ENCODE results near the gene ISG15.

ISG15 gene

GRCh38 chr1:998745-998994 lies 14.6 kb upstream of the ISG15 start:
- H3K4ac ChIP-seq (ENCODE audit: low read depth, low read length), result no peak overlapping the region
- H4K91ac ChIP-seq (ENCODE audit: low read depth, low read length), result peak overlapping the region; percentile 41
- H3K79me2 ChIP-seq (ENCODE audit: control insufficient read depth, insufficient read depth, low read length, poor library complexity), result peaks cover 3% of the 10 kb centered on the region
- H3K79me1 ChIP-seq (ENCODE audit: low read length), result peaks cover 24% of the 10 kb centered on the region
- H3K4me3 ChIP-seq (ENCODE audit: low read depth, low read length), result peak overlapping the region; percentile 73
- no peak overlapping the region for H3K18ac ChIP-seq (ENCODE audit: low read length)
- no peak overlapping the region for H2BK120ac ChIP-seq (ENCODE audit: insufficient read depth, low read length, poor library complexity)
- H3K27ac ChIP-seq (ENCODE audit: low read depth, low read length), result no peak overlapping the region
- peak overlapping the region; percentile 67 for H3K4me2 ChIP-seq (ENCODE audit: low read length)
- no CpG with 5 or more reads among the region's 27 CpGs for WGBS (ENCODE audit: extremely low coverage, insufficient coverage, insufficient read length)
- peak overlapping the region; percentile 15 for H2AFZ ChIP-seq (ENCODE audit: insufficient read depth, low read length, poor library complexity)
- H3K23ac ChIP-seq (ENCODE audit: low read length), result no peak overlapping the region
- H2AK5ac ChIP-seq (ENCODE audit: low read length), result no peak overlapping the region
- H4K8ac ChIP-seq (ENCODE audit: low read depth, low read length), result no peak overlapping the region
- peaks cover 1% of the 10 kb centered on the region for H3K9me3 ChIP-seq (ENCODE audit: insufficient read depth, low read depth, low read length)
- no peak overlapping the region for H2BK12ac ChIP-seq (ENCODE audit: low read length)
- peaks cover 29% of the 10 kb centered on the region for H3K27me3 ChIP-seq (ENCODE audit: insufficient read depth, low read length)
- no peak overlapping the region for H4K12ac ChIP-seq (ENCODE audit: low read depth, low read length)
- H3K14ac ChIP-seq (ENCODE audit: low read length), result no peak overlapping the region
- no peak overlapping the region for H2BK5ac ChIP-seq (ENCODE audit: low read depth, low read length, poor library complexity)
- H3K9ac ChIP-seq (ENCODE audit: low read length), result no peak overlapping the region
- peaks cover 0 to 2% of the 10 kb centered on the region in 2 experiments for H3K36me3 ChIP-seq (ENCODE audit: control insufficient read depth in 1 of 2, insufficient read depth in 2 of 2, low read length in 2 of 2)
- DNase-seq, result no peak
- H3K4me1 ChIP-seq (ENCODE audit: control insufficient read depth in 1 of 2, insufficient read depth in 2 of 2, low read length in 2 of 2), result peaks cover 22 to 29% of the 10 kb centered on the region in 2 experiments

DNA sequence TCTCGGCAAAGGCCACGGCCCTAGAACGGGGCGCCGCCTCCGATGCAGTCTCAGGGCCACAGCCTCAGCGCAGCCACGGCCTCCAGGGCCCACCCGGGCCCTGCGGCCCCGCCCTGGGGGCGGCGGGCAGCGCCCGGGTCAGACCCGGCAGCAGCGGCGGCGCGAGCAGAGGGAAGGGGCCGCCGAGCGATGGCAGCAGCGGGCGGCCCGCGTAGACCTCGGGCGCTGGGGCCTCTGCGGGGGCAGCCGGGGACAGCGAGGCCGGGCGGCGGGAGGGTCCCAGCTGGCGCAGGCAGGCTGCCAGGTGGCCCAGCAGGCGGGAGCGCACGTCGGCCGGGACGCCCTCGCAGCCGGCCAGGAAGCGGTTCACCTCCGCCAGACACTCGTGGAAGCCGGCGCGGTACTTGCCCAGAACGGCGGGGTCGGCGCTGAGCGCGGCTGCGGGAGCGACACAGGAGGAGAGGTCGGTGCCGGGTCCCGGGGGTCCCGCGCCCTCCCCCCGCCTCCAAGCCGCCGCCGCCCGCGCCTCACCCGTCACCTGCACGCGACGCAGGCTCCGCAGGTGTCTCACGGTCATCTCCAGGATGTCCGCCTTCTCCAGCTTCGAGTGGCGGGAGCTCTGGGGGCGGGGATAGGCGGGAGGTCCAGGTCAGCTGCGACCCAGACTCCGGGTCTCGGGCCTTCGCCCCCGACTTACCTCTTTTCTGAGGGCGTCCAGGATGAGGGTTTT lies 14.1 kb upstream of the ISG15 start:
- Histone ChIP-seq H4K12ac (ENCODE audit: low read depth, low read length) (peak overlapping the region; percentile 37), H3K4me1 (ENCODE audit: control insufficient read depth in 1 of 2, insufficient read depth in 2 of 2, low read length in 2 of 2) (peaks cover 22 to 30% of the 10 kb centered on the region in 2 experiments), H3K4ac (ENCODE audit: low read depth, low read length) (peak overlapping the region; percentile 32), H3K14ac (ENCODE audit: low read length) (peak overlapping the region; percentile 81), H2AK5ac (ENCODE audit: low read length) (peak overlapping the region; percentile 36), H3K36me3 (ENCODE audit: control insufficient read depth in 1 of 2, insufficient read depth in 2 of 2, low read length in 2 of 2) (peaks cover 0 to 2% of the 10 kb centered on the region in 2 experiments), H2BK12ac (ENCODE audit: low read length) (peak overlapping the region; percentile 14), H2BK5ac (ENCODE audit: low read depth, low read length, poor library complexity) (no peak overlapping the region), H2AFZ (ENCODE audit: insufficient read depth, low read length, poor library complexity) (peak overlapping the region; percentile 15), H3K79me1 (ENCODE audit: low read length) (peaks cover 24% of the 10 kb centered on the region), H4K91ac (ENCODE audit: low read depth, low read length) (peak overlapping the region; percentile 88), H3K18ac (ENCODE audit: low read length) (peak overlapping the region; percentile 85), H3K4me2 (ENCODE audit: low read length) (peak overlapping the region; percentile 67), H3K79me2 (ENCODE audit: control insufficient read depth, insufficient read depth, low read length, poor library complexity) (peaks cover 3% of the 10 kb centered on the region), H3K9me3 (ENCODE audit: insufficient read depth, low read depth, low read length) (peaks cover 1% of the 10 kb centered on the region), H3K27me3 (ENCODE audit: insufficient read depth, low read length) (peaks cover 28% of the 10 kb centered on the region), H3K27ac (ENCODE audit: low read depth, low read length) (no peak overlapping the region), H4K8ac (ENCODE audit: low read depth, low read length) (peak overlapping the region; percentile 67), H3K23ac (ENCODE audit: low read length) (no peak overlapping the region), H2BK120ac (ENCODE audit: insufficient read depth, low read length, poor library complexity) (peak overlapping the region; percentile 15), H3K4me3 (ENCODE audit: low read depth, low read length) (peak overlapping the region; percentile 73), H3K9ac (ENCODE audit: low read length) (no peak overlapping the region)
- WGBS (ENCODE audit: extremely low coverage, insufficient coverage, insufficient read length), result no CpG with 5 or more reads among the region's 86 CpGs
- DNase-seq, result peak in 1 of 2 donors; percentile 42

DNA sequence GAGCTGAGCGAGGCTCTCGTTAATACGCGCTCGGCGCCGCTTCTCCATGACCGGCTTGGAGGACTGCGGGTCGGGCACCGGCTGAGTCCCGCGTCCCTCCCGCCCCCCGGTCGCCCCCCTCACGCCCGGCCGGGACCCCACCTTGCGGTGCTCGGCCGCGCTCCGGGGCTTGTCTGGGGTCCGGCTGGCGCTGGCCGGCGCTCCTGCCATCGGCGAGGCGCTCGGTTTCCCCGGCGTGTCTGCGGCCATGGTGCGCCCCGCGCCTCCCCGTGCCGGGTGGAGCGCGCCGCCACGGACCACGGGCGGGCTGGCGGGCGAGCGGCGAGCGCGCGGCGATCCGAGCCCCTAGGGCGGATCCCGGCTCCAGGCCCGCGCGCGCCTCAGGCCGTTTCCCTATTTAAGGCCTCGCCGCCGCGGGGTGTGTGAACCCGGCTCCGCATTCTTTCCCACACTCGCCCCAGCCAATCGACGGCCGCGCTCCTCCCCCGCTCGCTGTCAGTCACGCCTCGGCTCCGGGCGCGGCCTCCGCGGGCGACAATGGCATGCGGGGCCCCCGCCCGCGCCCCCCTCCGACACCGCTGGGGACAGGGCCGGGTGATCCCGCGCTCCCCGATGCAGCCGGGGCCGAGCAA lies 13.5 kb upstream of the ISG15 start, which contains the start of gene HES4:
TSS of gene HES4 (minus strand) at position 373 of the 632 bp plus-strand sequence. CDS start at position 249, 124 bp downstream.
- Histone ChIP-seq H3K4ac (ENCODE audit: low read depth, low read length) (peak within 1 kb of the TSS; percentile 61), H3K79me2 (ENCODE audit: control insufficient read depth, insufficient read depth, low read length, poor library complexity) (peaks cover 3% of the 10 kb centered on the region), H2AK5ac (ENCODE audit: low read length) (peak within 1 kb of the TSS; percentile 46), H3K9ac (ENCODE audit: low read length) (peak within 1 kb of the TSS; percentile 34), H3K4me2 (ENCODE audit: low read length) (peak within 1 kb of the TSS; percentile 67), H3K79me1 (ENCODE audit: low read length) (peaks cover 24% of the 10 kb centered on the region), H3K36me3 (ENCODE audit: control insufficient read depth in 1 of 2, insufficient read depth in 2 of 2, low read length in 2 of 2) (peaks cover 0 to 2% of the 10 kb centered on the region in 2 experiments), H3K4me1 (ENCODE audit: control insufficient read depth in 1 of 2, insufficient read depth in 2 of 2, low read length in 2 of 2) (peaks cover 28 to 37% of the 10 kb centered on the region in 2 experiments), H2BK120ac (ENCODE audit: insufficient read depth, low read length, poor library complexity) (peak within 1 kb of the TSS; percentile 84), H4K8ac (ENCODE audit: low read depth, low read length) (peak within 1 kb of the TSS; percentile 95), H2BK5ac (ENCODE audit: low read depth, low read length, poor library complexity) (peak within 1 kb of the TSS; percentile 47), H3K27me3 (ENCODE audit: insufficient read depth, low read length) (peaks cover 26% of the 10 kb centered on the region), H3K18ac (ENCODE audit: low read length) (peak within 1 kb of the TSS; percentile 90), H4K91ac (ENCODE audit: low read depth, low read length) (peak within 1 kb of the TSS; percentile 95), H3K14ac (ENCODE audit: low read length) (peak within 1 kb of the TSS; percentile 87), H2AFZ (ENCODE audit: insufficient read depth, low read length, poor library complexity) (peak within 1 kb of the TSS; percentile 70), H3K4me3 (ENCODE audit: low read depth, low read length) (peak within 1 kb of the TSS; percentile 76), H3K23ac (ENCODE audit: low read length) (no peak within 1 kb of the TSS), H3K27ac (ENCODE audit: low read depth, low read length) (peak within 1 kb of the TSS; percentile 74), H2BK12ac (ENCODE audit: low read length) (peak within 1 kb of the TSS; percentile 63), H3K9me3 (ENCODE audit: insufficient read depth, low read depth, low read length) (peaks cover 1% of the 10 kb centered on the region), H4K12ac (ENCODE audit: low read depth, low read length) (peak within 1 kb of the TSS; percentile 85)
- no CpG with 5 or more reads among the region's 95 CpGs for WGBS (ENCODE audit: extremely low coverage, insufficient coverage, insufficient read length)
- peak; percentile 94 to 97 for DNase-seq

DNA sequence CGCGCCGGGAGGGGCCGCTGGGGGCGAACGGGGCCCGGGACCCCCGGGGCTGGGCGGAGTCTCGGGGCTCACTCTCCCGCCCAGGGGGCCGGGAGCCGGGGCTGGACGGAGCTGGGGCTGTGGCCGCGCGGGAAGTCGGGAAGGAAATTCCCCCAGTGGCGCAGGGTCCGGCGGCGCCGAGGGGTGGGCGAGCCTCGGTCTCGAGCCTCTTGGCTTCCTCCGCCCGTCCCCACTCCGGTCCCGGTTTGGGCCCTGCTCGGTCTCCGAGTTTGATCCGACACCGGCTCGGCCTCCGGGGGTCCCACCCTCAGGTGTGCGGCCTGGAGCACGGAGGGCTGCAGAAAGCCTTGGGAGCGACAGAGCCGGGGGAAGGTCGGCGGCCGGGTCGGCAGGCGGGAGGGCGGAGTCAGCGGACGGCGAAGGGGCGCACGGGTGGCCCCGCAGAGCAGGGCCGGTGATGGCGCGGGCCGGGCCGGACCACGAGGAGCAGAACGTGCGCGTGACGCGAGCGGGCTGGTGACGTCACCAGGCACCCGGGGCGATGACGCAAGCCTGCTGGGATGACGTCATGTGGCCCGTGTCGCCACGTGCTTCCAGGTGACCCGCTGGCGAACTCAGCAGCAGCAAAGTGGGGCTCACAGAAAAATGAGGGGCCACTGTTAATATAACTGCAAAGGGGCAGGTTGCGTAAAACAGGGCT lies 12.8 kb upstream of the ISG15 start:
- Histone ChIP-seq H3K27ac (ENCODE audit: low read depth, low read length) (peak overlapping the region; percentile 74), H2BK120ac (ENCODE audit: insufficient read depth, low read length, poor library complexity) (peak overlapping the region; percentile 84), H3K9me3 (ENCODE audit: insufficient read depth, low read depth, low read length) (peaks cover 1% of the 10 kb centered on the region), H3K4ac (ENCODE audit: low read depth, low read length) (peak overlapping the region; percentile 61), H3K4me1 (ENCODE audit: control insufficient read depth in 1 of 2, insufficient read depth in 2 of 2, low read length in 2 of 2) (peaks cover 34 to 44% of the 10 kb centered on the region in 2 experiments), H3K4me3 (ENCODE audit: low read depth, low read length) (peak overlapping the region; percentile 76), H3K79me1 (ENCODE audit: low read length) (peaks cover 27% of the 10 kb centered on the region), H3K36me3 (ENCODE audit: control insufficient read depth in 1 of 2, insufficient read depth in 2 of 2, low read length in 2 of 2) (peaks cover 0 to 2% of the 10 kb centered on the region in 2 experiments), H2AK5ac (ENCODE audit: low read length) (peak overlapping the region; percentile 46), H3K23ac (ENCODE audit: low read length) (no peak overlapping the region), H3K18ac (ENCODE audit: low read length) (peak overlapping the region; percentile 90), H3K79me2 (ENCODE audit: control insufficient read depth, insufficient read depth, low read length, poor library complexity) (peaks cover 3% of the 10 kb centered on the region), H4K12ac (ENCODE audit: low read depth, low read length) (peak overlapping the region; percentile 85), H2BK12ac (ENCODE audit: low read length) (peak overlapping the region; percentile 63), H2AFZ (ENCODE audit: insufficient read depth, low read length, poor library complexity) (peak overlapping the region; percentile 70), H3K9ac (ENCODE audit: low read length) (peak overlapping the region; percentile 34), H3K14ac (ENCODE audit: low read length) (peak overlapping the region; percentile 87), H2BK5ac (ENCODE audit: low read depth, low read length, poor library complexity) (peak overlapping the region; percentile 47), H3K4me2 (ENCODE audit: low read length) (peak overlapping the region; percentile 67), H3K27me3 (ENCODE audit: insufficient read depth, low read length) (peaks cover 26% of the 10 kb centered on the region), H4K8ac (ENCODE audit: low read depth, low read length) (peak overlapping the region; percentile 95), H4K91ac (ENCODE audit: low read depth, low read length) (peak overlapping the region; percentile 95)
- DNase-seq, result peak; percentile 83 to 91
- WGBS (ENCODE audit: extremely low coverage, insufficient coverage, insufficient read length), result no CpG with 5 or more reads among the region's 75 CpGs
